Fibroblast of skin of left quadriceps (primary cell): Measurements from ENCODE around the gene TPM4.

Experiments
- DNase-seq, 2 experiments: peaks; one replicate each; pipeline ENCODE4 v3.0.0-alpha.2; 2013; ENCODE audit warnings: low read depth in 2 of 2

TPM4 gene

DNA sequence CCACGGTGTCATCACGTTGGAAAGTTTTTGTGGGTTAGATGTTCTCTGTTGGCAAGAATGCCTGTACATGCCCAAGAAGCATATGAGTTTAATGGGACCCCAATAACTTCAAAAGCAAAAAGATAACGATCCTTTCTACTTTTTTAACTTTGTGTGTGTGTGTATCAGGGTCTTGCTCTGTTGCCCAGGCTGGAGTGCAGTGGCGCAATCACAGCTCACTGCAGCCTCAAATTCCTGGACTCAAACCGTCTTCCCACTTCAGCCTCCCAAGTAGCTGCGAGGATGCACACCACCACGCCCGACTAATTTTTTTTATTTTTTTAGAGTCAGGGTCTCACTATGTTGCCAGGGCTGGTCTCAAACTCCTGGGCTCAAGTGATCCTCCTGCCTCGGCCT is 34.3 kb upstream of the TPM4 start:
- DNase-seq = no peak

GRCh38 chr19:16042533-16043085 is 33.7 kb upstream of the TPM4 start:
- DNase-seq = no peak

DNA sequence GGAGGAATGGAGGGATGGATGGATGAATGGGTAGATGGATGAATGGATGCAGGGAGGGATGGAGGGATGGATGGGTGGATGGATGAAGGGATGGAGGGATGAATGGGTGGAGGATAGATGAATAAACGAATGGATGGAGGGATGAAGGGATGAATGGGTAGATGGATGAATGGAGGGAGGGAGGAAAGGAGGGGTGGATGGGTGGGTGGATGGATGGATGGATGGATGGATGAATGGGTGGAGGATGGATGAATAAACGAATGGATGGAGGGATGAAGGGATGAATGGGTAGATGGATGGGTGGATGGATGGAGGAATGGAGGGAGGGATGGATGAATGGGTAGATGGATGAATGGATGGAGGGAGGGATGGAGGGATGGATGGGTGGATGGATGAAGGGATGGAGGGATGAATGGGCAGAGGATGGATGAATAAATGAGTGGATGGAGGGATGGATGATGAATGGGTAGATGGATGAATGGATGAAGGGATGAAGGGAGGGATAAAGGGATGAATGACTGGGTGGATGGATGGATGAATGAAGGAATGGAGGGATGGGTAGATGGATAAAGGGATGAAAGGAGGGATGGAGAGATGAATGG is 33.0 kb upstream of the TPM4 start:
- no peak for DNase-seq

- DNase-seq = no peak
Measured at GRCh38 chr19:16044746-16045145, 31.5 kb upstream of the TPM4 start.

DNA sequence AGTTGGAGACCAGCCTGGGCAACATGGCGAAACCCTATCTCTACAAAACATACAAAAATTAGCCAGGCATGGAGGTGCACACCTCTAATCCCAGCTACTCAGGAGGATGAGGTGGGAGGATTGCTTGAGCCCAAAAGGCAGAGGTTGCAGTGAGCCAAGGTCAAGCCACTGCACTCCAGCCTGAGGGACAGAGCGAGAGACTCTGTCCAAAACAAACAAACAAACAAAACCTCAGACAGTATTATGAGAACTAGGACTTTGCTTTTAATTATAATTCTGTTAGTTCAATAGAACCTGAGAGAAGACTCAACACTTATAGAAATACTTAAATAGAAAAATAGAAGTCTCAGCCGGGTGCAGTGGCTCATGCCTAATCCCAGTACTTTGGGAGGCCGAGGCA is 31.1 kb upstream of the TPM4 start:
- no peak for DNase-seq

- no peak for DNase-seq
Measured at GRCh38 chr19:16045893-16046292, 30.4 kb upstream of the TPM4 start.

DNA sequence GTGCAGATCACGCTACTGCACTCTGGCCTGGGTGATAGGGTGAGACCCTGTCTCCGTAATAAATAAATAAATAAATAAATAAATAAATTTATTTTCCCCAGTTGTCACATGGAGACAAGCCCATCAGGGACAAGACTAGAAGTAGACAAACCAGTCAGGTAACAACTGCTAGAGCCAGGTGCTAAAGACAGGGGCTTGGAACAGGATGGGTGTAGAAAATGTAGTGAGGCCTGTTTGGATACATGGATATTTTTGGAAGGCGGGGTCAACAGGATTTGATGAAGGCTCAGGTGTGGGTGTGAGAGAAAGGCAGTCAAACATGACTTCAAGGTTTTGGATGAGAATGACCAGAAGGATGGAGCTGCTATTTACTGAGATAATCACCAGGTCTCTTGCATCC is 27.7 kb upstream of the TPM4 start:
- DNase-seq = no peak

DNA sequence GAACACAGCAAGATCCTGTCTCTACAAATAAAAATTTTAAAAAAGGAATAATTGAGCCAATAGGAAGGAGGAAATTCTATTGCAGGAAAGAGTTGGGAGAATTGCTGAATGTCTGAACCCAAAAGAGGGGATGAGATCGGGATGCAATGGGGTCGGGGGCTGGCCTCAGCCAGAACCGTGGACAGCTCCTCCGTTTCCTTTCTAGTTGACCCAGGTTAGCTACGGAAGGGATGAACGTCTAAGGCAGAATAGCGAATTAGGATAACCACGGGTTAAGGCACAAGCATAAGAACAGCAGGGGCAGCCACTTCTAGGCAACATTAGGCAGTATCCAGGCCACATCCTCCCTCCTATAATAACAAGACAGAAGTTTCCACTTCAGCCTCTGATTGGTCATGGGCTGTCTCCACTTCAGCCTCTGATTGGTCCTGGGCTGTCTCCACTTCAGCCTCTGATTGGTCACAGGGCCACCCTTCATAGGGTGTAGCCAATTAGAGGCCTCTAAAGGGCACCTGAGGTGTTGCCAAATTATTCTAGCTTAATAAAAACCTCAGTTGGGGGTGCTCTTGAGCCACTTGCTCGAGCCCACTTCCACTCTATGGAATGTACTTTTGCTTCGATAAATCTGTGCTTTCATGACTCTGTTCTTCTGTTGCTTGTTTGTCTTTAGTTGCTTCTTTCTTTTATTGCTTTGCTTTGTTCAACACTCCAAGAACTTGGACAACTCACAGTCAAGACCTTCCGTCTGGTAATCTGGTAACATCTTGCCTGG is 24.9 kb upstream of the TPM4 start:
- DNase-seq = no peak

GRCh38 chr19:16052353-16052752 is 23.9 kb upstream of the TPM4 start:
- DNase-seq = no peak

- no peak for DNase-seq
Measured at GRCh38 chr19:16057062-16057461, 19.2 kb upstream of the TPM4 start.

- DNase-seq = no peak
Measured at GRCh38 chr19:16060294-16060693, 16.0 kb upstream of the TPM4 start.

- no peak for DNase-seq
Measured at GRCh38 chr19:16061943-16062342, 14.4 kb upstream of the TPM4 start.

DNA sequence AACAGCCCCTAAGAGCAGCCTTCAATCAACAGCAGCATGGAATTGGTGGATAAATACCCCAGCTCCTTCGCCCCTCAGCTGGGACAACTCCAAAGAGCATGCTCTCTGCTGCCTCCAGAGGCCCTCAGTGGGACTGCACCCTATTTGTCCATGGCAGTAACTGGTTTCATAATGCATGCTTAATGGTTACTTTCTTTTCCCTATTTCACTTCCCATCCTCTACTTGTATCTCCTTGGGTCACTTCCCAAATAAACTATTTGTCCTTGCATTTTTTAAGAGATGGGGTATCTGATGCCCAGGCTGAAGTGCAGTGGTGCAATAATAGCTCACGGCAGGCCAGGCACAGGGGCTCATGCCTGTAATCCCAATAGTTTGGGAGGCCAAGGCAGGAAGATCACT is 13.5 kb upstream of the TPM4 start:
- no peak for DNase-seq

DNA sequence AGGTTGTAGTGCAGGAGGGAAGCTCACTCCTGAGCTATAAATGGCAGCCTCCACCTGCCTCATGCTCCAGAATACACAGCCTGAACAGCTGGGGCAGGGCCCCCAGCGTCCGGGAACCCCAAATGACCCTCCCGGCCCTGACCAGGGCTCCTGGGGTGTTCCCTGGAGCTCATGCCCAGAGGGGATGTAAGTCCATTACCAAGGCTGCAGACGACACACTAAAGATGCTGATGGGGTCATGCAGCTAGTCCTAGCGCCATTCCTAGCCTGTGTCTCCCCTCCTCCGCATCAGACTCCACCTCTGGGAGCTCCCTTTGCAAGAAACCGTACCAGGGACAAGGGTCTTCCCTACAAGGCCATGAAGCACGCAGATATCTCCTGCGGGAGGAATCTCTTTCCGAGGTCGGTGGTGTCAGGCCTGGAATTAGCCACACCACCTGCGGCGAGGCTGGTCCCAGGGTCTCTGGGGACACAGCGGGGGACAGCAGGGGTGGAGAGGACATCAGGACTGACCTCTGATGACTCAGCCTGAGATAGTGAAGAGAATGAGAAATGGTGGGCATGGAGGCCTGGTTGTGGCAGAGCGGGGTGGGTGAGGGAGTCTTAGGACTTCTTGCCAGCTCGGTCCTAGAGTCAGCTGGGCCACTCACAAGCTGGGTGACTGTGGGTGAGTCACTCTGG is 11.9 kb upstream of the TPM4 start:
- no peak for DNase-seq

DNA sequence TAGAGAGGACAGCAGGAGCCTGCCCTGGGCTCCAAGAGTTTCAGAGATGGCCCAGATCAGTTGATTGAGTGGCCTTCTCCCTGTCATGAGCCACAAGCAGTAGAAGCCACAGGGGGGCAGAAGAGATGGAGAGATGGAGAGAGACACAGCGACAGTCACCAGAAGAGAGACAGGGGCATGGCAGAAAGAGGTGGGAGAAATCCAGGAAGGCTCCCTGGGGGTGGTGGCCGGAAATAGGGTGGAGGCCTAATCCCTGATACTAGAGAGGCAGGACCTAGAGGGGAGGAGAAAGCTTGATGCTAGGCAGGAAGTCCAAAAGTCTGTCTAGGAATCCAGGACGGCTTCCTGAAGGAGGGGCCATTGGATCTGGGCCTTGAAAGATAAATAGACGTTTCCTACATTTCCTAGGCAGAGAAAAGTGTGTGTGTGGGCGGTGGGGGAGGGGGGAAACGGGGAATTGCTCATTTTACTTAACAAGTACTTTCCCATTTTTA is 9.6 kb upstream of the TPM4 start:
- no peak for DNase-seq

DNA sequence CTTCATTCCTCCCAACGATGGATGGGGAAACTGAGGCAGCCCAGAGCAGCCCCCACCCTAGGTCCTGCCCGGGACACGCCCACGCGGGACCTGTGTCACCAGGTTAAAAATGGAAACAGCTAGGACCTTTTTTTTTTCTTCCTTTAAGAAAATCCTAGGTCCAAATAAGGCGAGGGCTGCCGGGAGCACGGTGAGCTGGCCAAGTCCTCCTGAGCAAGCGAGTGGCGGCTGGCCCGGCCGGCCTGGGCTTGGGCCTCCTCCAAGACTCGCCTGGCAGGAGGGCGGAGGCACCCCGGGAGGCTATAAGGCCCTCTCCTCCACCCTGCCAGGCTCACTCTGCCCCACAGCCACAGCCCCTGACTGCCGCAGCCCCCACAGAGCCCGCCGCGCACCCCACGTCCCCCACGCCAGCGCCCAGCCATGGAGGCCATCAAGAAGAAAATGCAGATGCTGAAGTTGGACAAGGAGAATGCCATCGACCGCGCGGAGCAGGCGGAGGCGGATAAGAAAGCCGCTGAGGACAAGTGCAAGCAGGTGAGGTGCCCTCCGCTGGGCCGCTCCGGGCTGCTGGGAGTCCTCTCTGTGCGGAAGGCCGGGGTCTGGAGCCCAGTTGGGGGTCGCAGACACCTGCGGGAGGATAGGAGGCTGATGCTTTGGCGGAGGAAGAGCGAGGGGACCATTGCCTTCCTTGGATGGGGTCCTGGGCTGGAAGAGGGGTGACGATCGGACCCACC is 8.9 kb upstream of the TPM4 start:
- no peak for DNase-seq

DNA sequence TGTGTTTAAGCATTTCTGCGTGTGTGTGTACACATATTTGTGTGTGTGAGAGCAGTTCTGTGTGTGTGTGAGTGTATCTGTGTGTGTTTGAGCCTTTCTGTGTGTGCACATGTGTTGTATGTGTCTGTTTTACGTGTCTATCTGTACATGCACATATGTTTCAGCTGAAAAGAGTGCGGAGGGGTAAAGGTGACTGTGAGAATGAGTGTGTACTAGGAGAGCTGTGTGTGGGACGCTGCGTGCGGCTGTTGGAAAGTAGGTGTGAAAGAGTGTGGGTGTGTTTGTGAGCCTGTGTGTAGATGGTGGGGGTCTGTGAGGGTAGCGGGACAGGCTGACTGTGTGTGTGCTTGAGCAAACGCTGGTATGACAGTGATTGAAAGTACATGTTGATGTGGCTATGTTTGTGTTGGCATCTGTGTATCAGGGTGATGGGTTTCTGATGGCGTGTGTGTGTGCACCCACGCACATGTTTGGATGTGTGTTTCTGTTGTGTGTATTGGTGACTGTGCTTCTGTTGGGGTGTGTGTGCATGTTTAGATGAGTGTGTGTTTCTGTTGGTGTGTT is 7.5 kb upstream of the TPM4 start:
- DNase-seq = no peak

GRCh38 chr19:16069813-16070365 is 6.4 kb upstream of the TPM4 start:
- no peak for DNase-seq

- no peak for DNase-seq
Measured at GRCh38 chr19:16070366-16070990, 5.8 kb upstream of the TPM4 start.

GRCh38 chr19:16071072-16071691 is 5.1 kb upstream of the TPM4 start:
- no peak for DNase-seq
